Heart right ventricle (tissue), 16 donors: ENCODE results near the gene EVI5L. TPM values are rescaled to one million over a fixed set of nuclear protein-coding genes. Genes with fewer than 3 reads are reported as not detected.

Experiments used
- ATAC-seq, 8 donors: fragments of 200-7000 bp; cut with Tn5 transposase; one replicate each; pipeline ENCODE4 v1.9.1; 2020; ENCODE audit warnings: mild to moderate bottlenecking in 8 of 8, moderate library complexity in 8 of 8, moderate number of reproducible peaks in 1 of 8
- DNase-seq, 2 donors: peaks; one replicate each; pipeline ENCODE4 v3.0.0-alpha.2; 2020
- H3K27ac ChIP-seq, 10 donors: fragments of 200-600 bp; sonication (generic) in 2 of 10; one replicate each; pipeline versions ENCODE4 v1.5.0 to v1.8.0; 2020 to 2022; ENCODE audit warnings: mild to moderate bottlenecking in 3 of 10
- H3K27me3 ChIP-seq, 7 donors: fragments of 200-600 bp; one replicate each; pipeline ENCODE4 v1.8.0; 2021 to 2022; ENCODE audit warnings: mild to moderate bottlenecking in 2 of 7
- H3K36me3 ChIP-seq, 9 donors: fragments of 200-600 bp; sonication (generic) in 1 of 9; one replicate each; pipeline versions ENCODE4 v1.5.0 to v1.8.0; 2020 to 2022; ENCODE audit warnings: mild to moderate bottlenecking in 2 of 9
- H3K4me1 ChIP-seq, 9 donors: fragments of 200-600 bp; sonication (generic) in 1 of 9; one replicate each; pipeline versions ENCODE4 v1.5.0 to v1.8.0; 2020 to 2022; ENCODE audit warnings: mild to moderate bottlenecking in 4 of 9
- H3K4me3 ChIP-seq, 10 donors: fragments of 200-600 bp; sonication (generic) in 2 of 10; one replicate each; pipeline versions ENCODE4 v1.5.0 to v1.8.0; 2020 to 2022; ENCODE audit warnings: mild to moderate bottlenecking in 7 of 10, moderate library complexity in 2 of 10
- H3K9me3 ChIP-seq, 11 donors: fragments of 200-600 bp in 10 of 11; sonication (generic) in 2 of 11; one replicate each; pipeline versions ENCODE4 v1.5.0 to v1.8.0; 2013 to 2022; ENCODE audit warnings: mild to moderate bottlenecking in 2 of 11, control low read depth in 1 of 11, moderate library complexity in 1 of 11
- WGBS, 2 donors: extraction: QIAGEN DNeasy Blood & Tissue Kit; methylation state at CpG; one replicate each; pipeline ENCODE4 v1.1.7; 2013; ENCODE audit warnings: inconsistent platforms in 1 of 2; 5-methylcytosine and 5-hydroxymethylcytosine counted together
- intact Hi-C, 10 donors: fragments of 100-400 bp; cut with DNase I; formaldehyde crosslinking; loops; one replicate each; pipeline versions ENCODE4 v1.11.1 to v1.14.2; 2022
- polyA plus RNA-seq, 2 donors: library from polyadenylated mRNA; stranded (reverse); fragments of 200-250 nt; gene quantifications; one replicate each; pipeline ENCODE4 v1.2.3, GENCODE V29; 2013
- total RNA-seq, 10 donors: library from RNA; stranded (reverse); fragmentation: NEBNext Ultra II Directional in 3 of 10; extraction: Animal tissue kit (Norgen Biotek cat#: 25700) in 3 of 10; gene quantifications; one replicate each; pipeline versions ENCODE4 v1.2.1 to v1.2.4, GENCODE V29; 2021 to 2023
- TF ChIP-seq, protein P1 (sequence below), 9 donors: fragments of 200-600 bp; sonication (generic) in 2 of 9; IDR thresholded peaks; one replicate each; pipeline versions ENCODE4 v1.5.0 to v1.8.0; 2021 to 2022; ENCODE audit warnings: antibody characterized with exemption in 9 of 9, mild to moderate bottlenecking in 5 of 9, moderate library complexity in 1 of 9
- donor health status: Arrhythmogenic right ventricular cardiomyopathy.
- donor health status: ischemic (EF 13 %, LVEDD 7.1; RV severe dilation, severe dysfunction).
- donor health status: healthy with polysubstance abuse.
- donor health status: DM: no; HTN: yes; CAD: no.
- donor health status: DM: no; HTN: no; CAD: no.
- donor health status: ischemic (EF 25% LVEDD 6.9; RV normal size, moderate dysfunction).
- donor health status: ischemic (EF 25% LVEDD 5.7; RV mildly dilated, moderate dysfunction).
- donor health status: healthy.
- donor health status: DM: yes; HTN: yes; CAD: no.
- donor health status: Ischemic cardiomyopathy.
- donor health status: ischemic (EF 35%, LVEDD 5.7; RV mildly dilated, moderate dysfunction).
- donor health status: nonischemic (EF 11% LVEDD 7.7; RV severe dilation, severe dysfunction).
- donor health status: DM: yes; HTN: yes; CAD: no.
- donor health status: PGD.
- donor health status: ischemic (EF 29% LVEDD 5.4; RV normal size, mild dysfunction).
- donor health status: nonischemic (EF 23%, LVEDD 6.1; RV moderate dilation, normal function).

The EVI5L gene
- total and polyA plus RNA-seq, 12 donors = 12.9 to 26.3 (median 20.3) TPM

DNA sequence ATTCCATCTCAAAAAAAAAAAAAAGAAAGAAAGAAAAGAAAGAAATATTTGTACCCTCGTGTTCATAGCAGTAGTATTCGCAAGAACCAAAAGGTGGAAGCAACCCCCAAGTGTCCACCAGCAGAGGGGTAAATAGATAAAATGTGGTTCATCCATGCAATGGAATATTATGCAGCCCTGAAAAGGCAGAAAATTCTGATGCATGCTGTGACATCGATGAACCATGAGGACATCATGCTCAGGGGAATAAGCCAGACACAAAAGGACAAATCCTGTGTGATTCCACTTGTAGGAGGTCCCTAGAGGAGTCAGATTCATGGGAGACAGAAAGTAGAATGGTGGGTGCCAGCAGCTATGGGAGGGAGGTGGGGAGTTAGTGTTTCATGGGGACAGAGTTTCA is 51.9 kb downstream of the EVI5L start:
- intact Hi-C loops = no loop called here
- Histone ChIP-seq H3K27me3 (peaks cover 0 to 6% (median 0%) of the 10 kb centered on the region in 7 donors), H3K9me3 (no peaks in the 10 kb centered on the region), H3K36me3 (no peaks in the 10 kb centered on the region), H3K4me1 (no peaks in the 10 kb centered on the region), H3K4me3 (no peak overlapping the region), H3K27ac (no peak overlapping the region)
- ATAC-seq (no peak), DNase-seq (no peak)
- 94 to 95% methylated on average over 3 of the region's 3 CpGs for WGBS, 2 donors
- TF ChIP-seq, protein P1, sequence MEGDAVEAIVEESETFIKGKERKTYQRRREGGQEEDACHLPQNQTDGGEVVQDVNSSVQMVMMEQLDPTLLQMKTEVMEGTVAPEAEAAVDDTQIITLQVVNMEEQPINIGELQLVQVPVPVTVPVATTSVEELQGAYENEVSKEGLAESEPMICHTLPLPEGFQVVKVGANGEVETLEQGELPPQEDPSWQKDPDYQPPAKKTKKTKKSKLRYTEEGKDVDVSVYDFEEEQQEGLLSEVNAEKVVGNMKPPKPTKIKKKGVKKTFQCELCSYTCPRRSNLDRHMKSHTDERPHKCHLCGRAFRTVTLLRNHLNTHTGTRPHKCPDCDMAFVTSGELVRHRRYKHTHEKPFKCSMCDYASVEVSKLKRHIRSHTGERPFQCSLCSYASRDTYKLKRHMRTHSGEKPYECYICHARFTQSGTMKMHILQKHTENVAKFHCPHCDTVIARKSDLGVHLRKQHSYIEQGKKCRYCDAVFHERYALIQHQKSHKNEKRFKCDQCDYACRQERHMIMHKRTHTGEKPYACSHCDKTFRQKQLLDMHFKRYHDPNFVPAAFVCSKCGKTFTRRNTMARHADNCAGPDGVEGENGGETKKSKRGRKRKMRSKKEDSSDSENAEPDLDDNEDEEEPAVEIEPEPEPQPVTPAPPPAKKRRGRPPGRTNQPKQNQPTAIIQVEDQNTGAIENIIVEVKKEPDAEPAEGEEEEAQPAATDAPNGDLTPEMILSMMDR (IDR thresholded peaks at IDR 0.05) = no peak

DNA sequence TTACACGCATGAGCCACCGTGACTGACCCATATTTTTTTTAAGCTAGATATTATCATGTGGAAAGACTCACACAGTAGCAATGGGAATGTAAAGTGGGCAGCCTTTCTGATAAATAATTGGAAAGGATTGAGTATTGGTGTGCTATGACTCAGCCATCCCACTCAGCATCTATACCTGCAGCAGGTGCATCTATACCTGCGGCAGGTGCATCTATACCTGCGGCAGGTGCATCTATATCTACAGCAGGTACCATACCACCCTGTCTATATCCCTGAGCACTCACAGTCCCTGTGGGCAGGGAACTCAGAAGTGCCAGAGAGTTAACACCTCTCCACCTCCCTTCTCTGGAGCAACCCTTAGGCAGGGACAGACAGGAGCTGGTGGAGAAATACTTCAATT is 53.1 kb downstream of the EVI5L start:
- H3K27ac ChIP-seq = no peak overlapping the region
- intact Hi-C loops = no loop called here
- no peak for ATAC-seq
- DNase-seq = no peak
- peaks cover 0 to 2% (median 0%) of the 10 kb centered on the region in 9 donors for H3K4me1 ChIP-seq
- H3K36me3 ChIP-seq = no peaks in the 10 kb centered on the region
- no peak overlapping the region for H3K4me3 ChIP-seq
- TF ChIP-seq, protein P1 (IDR thresholded peaks at IDR 0.05) = no peak
- 83 to 94% methylated on average over 4 of the region's 4 CpGs for WGBS, 2 donors
- peaks cover 0 to 14% (median 10%) of the 10 kb centered on the region in 7 donors for H3K27me3 ChIP-seq
- no peaks in the 10 kb centered on the region for H3K9me3 ChIP-seq

DNA sequence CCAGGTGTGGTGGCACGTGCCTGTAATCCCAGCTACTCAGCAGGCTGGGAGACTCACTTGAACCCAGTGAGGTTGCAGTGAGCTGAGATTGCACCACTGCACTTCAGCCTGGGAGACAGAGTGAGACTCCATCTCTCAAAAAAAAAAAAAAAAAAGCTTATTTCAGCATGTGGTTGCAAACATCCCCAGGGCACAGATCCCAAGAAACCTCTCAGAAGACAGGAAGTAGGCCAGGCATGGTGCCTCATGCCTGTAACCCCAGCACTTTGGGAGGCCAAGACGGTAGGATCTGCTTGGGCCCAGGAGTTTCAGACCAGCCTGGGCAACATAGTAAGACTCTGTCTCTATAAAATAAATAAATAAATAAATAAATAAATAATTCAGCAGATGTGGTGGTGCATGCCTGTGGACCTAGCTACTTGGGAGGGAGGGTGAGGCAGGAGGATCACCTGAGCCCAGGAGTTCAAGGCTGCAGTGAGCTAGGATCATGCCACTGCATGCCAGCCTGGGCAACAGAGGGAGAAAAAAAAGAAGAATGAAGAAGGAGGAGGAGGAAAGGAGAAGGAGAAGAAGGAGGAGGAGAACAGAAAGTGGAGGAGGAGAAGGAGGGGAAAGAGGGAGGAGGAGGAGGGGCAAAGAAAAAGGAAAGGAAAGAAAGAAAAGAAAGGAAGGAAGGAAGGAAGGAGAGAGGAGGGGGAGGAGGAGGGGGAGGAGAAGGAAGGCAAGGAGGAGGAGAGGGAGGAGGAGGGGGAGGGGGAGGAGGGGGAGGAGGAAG is 54.0 kb downstream of the EVI5L start:
- no peaks in the 10 kb centered on the region for H3K9me3 ChIP-seq
- 84% methylated on average over 2 of the region's 2 CpGs for WGBS, 2 donors
- H3K4me3 ChIP-seq = no peak overlapping the region
- intact Hi-C loops = no loop called here
- H3K4me1 ChIP-seq = peaks cover 0 to 8% (median 3%) of the 10 kb centered on the region in 9 donors
- TF ChIP-seq, protein P1 (IDR thresholded peaks at IDR 0.05) = no peak
- DNase-seq (no peak), ATAC-seq (no peak)
- no peaks in the 10 kb centered on the region for H3K36me3 ChIP-seq
- H3K27ac ChIP-seq = no peak overlapping the region
- peaks cover 0 to 22% (median 19%) of the 10 kb centered on the region in 7 donors for H3K27me3 ChIP-seq

DNA sequence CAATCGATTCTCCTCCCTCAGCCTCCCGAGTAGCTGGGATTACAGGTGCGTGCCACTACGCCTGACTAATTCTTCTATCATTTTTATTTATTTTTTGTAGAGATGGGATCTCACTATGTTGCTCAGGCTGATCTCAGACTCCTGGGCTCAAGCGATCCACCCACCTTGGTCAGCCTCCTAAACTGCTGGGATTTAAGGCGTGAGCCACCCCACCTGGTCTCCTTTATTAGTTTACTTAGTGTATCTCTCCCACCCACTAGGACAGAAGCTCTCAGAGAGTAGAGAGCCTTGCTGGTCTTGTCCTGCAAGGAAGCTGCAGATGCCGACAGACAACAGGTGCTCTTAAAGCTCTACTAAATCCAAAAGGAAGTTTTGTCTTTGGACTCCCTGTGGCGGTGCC is 55.8 kb downstream of the EVI5L start:
- no peak for DNase-seq
- no peak for ATAC-seq
- H3K4me1 ChIP-seq = peaks cover 0 to 8% (median 3%) of the 10 kb centered on the region in 9 donors
- peaks cover 0 to 32% (median 24%) of the 10 kb centered on the region in 7 donors for H3K27me3 ChIP-seq
- 89 to 93% methylated on average over 8 of the region's 8 CpGs for WGBS, 2 donors
- no peaks in the 10 kb centered on the region for H3K36me3 ChIP-seq
- no peak overlapping the region for H3K4me3 ChIP-seq
- H3K27ac ChIP-seq = no peak overlapping the region
- no peaks in the 10 kb centered on the region for H3K9me3 ChIP-seq
- TF ChIP-seq, protein P1 (IDR thresholded peaks at IDR 0.05) = no peak
- intact Hi-C loops = no loop called here
